DND-41 (cell line): Measurements from ENCODE around the gene ACOT12.

ENCODE experiments used
- EZH2 ChIP-seq: IDR thresholded peaks from 3 replicates; pipeline ENCODE4 v1.6.1; 2012; ENCODE audit warnings: borderline replicate concordance, low read depth, mild to moderate bottlenecking, moderate library complexity, low read length, inconsistent platforms; ENCODE audit not compliant: severe bottlenecking
- TF ChIP-seq, protein P1 (sequence below): IDR thresholded peaks from 2 replicates; pipeline ENCODE4 v1.5.1; 2012; ENCODE audit warnings: borderline replicate concordance, low read length, moderate library complexity, mild to moderate bottlenecking; ENCODE audit not compliant: poor library complexity, severe bottlenecking; ENCODE audit errors: extremely low read depth

DNA sequence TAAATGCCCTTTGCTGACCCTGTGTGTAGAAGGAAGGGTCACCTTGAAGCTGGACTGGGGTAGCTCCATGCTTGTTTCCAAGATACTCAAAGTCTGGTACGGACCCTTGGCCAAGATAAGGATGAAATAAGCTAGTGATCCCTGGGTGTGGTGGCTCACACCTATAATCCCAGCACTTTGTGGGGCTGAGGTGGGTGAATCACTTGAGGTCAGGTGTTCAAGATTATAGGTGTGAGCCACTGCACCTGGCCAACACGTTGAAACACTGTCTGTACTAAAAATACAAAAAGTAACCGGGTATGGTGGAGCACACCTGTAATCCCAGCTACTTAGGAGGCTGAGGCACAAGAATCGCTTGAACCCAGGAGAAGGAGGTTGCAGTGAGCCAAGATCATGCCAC, 33.3 kb downstream of the ACOT12 start:
- TF ChIP-seq, protein P1, sequence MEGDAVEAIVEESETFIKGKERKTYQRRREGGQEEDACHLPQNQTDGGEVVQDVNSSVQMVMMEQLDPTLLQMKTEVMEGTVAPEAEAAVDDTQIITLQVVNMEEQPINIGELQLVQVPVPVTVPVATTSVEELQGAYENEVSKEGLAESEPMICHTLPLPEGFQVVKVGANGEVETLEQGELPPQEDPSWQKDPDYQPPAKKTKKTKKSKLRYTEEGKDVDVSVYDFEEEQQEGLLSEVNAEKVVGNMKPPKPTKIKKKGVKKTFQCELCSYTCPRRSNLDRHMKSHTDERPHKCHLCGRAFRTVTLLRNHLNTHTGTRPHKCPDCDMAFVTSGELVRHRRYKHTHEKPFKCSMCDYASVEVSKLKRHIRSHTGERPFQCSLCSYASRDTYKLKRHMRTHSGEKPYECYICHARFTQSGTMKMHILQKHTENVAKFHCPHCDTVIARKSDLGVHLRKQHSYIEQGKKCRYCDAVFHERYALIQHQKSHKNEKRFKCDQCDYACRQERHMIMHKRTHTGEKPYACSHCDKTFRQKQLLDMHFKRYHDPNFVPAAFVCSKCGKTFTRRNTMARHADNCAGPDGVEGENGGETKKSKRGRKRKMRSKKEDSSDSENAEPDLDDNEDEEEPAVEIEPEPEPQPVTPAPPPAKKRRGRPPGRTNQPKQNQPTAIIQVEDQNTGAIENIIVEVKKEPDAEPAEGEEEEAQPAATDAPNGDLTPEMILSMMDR: no peak
- TF ChIP-seq EZH2: no peak
